Measurements from ENCODE around the gene AGBL3.

AGBL3 gene

GRCh38 chr7:134986363-134987251 lies at the start of gene AGBL3:
AGBL3 (plus strand) TSS chr7:134986508; CDS start chr7:134987934, 1,426 bp downstream.
- peak; percentile 72 for DNase-seq (ENCODE audit: low read depth)

- no peak for DNase-seq (ENCODE audit: low read depth)
Observed at GRCh38 chr7:134936893-134937510, 49.3 kb upstream of the AGBL3 start.

GRCh38 chr7:134938141-134938540 lies 48.2 kb upstream of the AGBL3 start:
- no peak for DNase-seq (ENCODE audit: low read depth)

GRCh38 chr7:134939136-134939535 lies 47.2 kb upstream of the AGBL3 start:
- DNase-seq (ENCODE audit: low read depth): no peak

GRCh38 chr7:134940729-134941128 lies 45.6 kb upstream of the AGBL3 start:
- no peak for DNase-seq (ENCODE audit: low read depth)

GRCh38 chr7:134941185-134941900 lies 45.0 kb upstream of the AGBL3 start:
- DNase-seq (ENCODE audit: low read depth): no peak

GRCh38 chr7:134941952-134942351 lies 44.4 kb upstream of the AGBL3 start:
- no peak for DNase-seq (ENCODE audit: low read depth)

GRCh38 chr7:134942690-134943466 lies 43.4 kb upstream of the AGBL3 start:
- no peak for DNase-seq (ENCODE audit: low read depth)

- no peak for DNase-seq (ENCODE audit: low read depth)
Observed at GRCh38 chr7:134943785-134944400, 42.4 kb upstream of the AGBL3 start.

GRCh38 chr7:134945691-134946090 lies 40.6 kb upstream of the AGBL3 start:
- no peak for DNase-seq (ENCODE audit: low read depth)

GRCh38 chr7:134946260-134946659 lies 40.0 kb upstream of the AGBL3 start:
- no peak for DNase-seq (ENCODE audit: low read depth)

GRCh38 chr7:134947329-134947728 lies 39.0 kb upstream of the AGBL3 start:
- no peak for DNase-seq (ENCODE audit: low read depth)

GRCh38 chr7:134947831-134948230 lies 38.5 kb upstream of the AGBL3 start:
- DNase-seq (ENCODE audit: low read depth): no peak

- no peak for DNase-seq (ENCODE audit: low read depth)
Observed at GRCh38 chr7:134948246-134948645, 38.1 kb upstream of the AGBL3 start.

- no peak for DNase-seq (ENCODE audit: low read depth)
Observed at GRCh38 chr7:134948736-134949135, 37.6 kb upstream of the AGBL3 start.

- DNase-seq (ENCODE audit: low read depth): no peak
Observed at GRCh38 chr7:134949171-134949570, 37.1 kb upstream of the AGBL3 start.

GRCh38 chr7:134954197-134955082 lies 31.9 kb upstream of the AGBL3 start:
- no peak for DNase-seq (ENCODE audit: low read depth)

- no peak for DNase-seq (ENCODE audit: low read depth)
Observed at GRCh38 chr7:134957005-134957404, 29.3 kb upstream of the AGBL3 start.

GRCh38 chr7:134959810-134960209 lies 26.5 kb upstream of the AGBL3 start:
- DNase-seq (ENCODE audit: low read depth): no peak

GRCh38 chr7:134962270-134962780 lies 24.0 kb upstream of the AGBL3 start:
- DNase-seq (ENCODE audit: low read depth): no peak

Measured in T-helper 22 cell (primary cell).